Measurements from ENCODE around the gene RACK1. TPM values are rescaled to one million over a fixed set of nuclear protein-coding genes. Genes with fewer than 3 reads are reported as not detected.
A peak's percentile ranks its signal among the peaks of the same experiment; 100 is the strongest.

Gene RACK1
- total RNA-seq, 1 donor = 3,386 TPM

- DNase-seq (ENCODE audit: low read depth) = no peak
- TF ChIP-seq CTCF (IDR thresholded peaks at IDR 0.05; ENCODE audit: insufficient read depth, low read depth, low read length) = no peak
- peak overlapping the region; percentile 97 for H3K4me3 ChIP-seq (ENCODE audit: low read depth, low read length)
These were observed 1.7 kb downstream of the RACK1 start for GRCh38 chr5:181242031-181242451.

GRCh38 chr5:181241393-181241975 is 2.2 kb downstream of the RACK1 start:
- TF ChIP-seq CTCF (IDR thresholded peaks at IDR 0.05; ENCODE audit: insufficient read depth, low read depth, low read length) = no peak
- peak; percentile 84 for DNase-seq (ENCODE audit: low read depth)
- peak overlapping the region; percentile 97 for H3K4me3 ChIP-seq (ENCODE audit: low read depth, low read length)

- no peak overlapping the region for H3K4me3 ChIP-seq (ENCODE audit: low read depth, low read length)
- no peak for DNase-seq (ENCODE audit: low read depth)
- no peak for TF ChIP-seq CTCF (IDR thresholded peaks at IDR 0.05; ENCODE audit: insufficient read depth, low read depth, low read length)
These were observed 4.5 kb downstream of the RACK1 start for GRCh38 chr5:181239062-181239663.

- H3K4me3 ChIP-seq (ENCODE audit: low read depth, low read length) = no peak overlapping the region
- DNase-seq (ENCODE audit: low read depth) = no peak
- no peak for TF ChIP-seq CTCF (IDR thresholded peaks at IDR 0.05; ENCODE audit: insufficient read depth, low read depth, low read length)
These were observed 5.8 kb downstream of the RACK1 start for GRCh38 chr5:181237729-181238385.

GRCh38 chr5:181236954-181237641 is 6.6 kb downstream of the RACK1 start:
- DNase-seq (ENCODE audit: low read depth) = no peak

GRCh38 chr5:181236471-181236870 is 7.2 kb downstream of the RACK1 start:
- TF ChIP-seq CTCF (IDR thresholded peaks at IDR 0.05; ENCODE audit: insufficient read depth, low read depth, low read length) = no peak
- no peak for DNase-seq (ENCODE audit: low read depth)
- H3K4me3 ChIP-seq (ENCODE audit: low read depth, low read length) = no peak overlapping the region

More at GRCh38 chr5:181236954-181237641, 6.6 kb downstream of the RACK1 start:
- no peak for TF ChIP-seq CTCF (IDR thresholded peaks at IDR 0.05; ENCODE audit: insufficient read depth, low read depth, low read length)
- no peak overlapping the region for H3K4me3 ChIP-seq (ENCODE audit: low read depth, low read length)

All from fibroblast of villous mesenchyme (primary cell).